Frontal cortex (tissue), 4 donors: ENCODE results near the gene NRGN. TPM values are rescaled to one million over a fixed set of nuclear protein-coding genes. Genes with fewer than 3 reads are reported as not detected.

Experiments used
- DNase-seq, 2 donors: peaks; one replicate each; pipeline ENCODE4 v3.0.0; 2012; ENCODE audit warnings: low spot score in 2 of 2
- FAIRE-seq: peaks from 2 replicates; lab custom pipeline; 2012; peaks lifted over from hg19 to GRCh38; lab: Jason Lieb, UNC
- total RNA-seq: library from RNA; depleted of rRNA; stranded (reverse); fragments of >200 nt; gene quantifications from one replicate; pipeline ENCODE4 v1.2.3, GENCODE V29; 2014
- donor health status: control.
- donor health status: control.
- donor health status: control.

Gene NRGN
- total RNA-seq, 1 donor from 2014 or later = 2.9 TPM

GRCh38 chr11:124738713-124739478 lies 846 bp upstream of the NRGN start:
- DNase-seq (no peak), FAIRE-seq (no peak)

GRCh38 chr11:124740277-124740882 lies 638 bp downstream of the NRGN start:
- DNase-seq (no peak), FAIRE-seq (no peak)

GRCh38 chr11:124742555-124742954 lies 2.8 kb downstream of the NRGN start:
- no peak for DNase-seq
- FAIRE-seq = no peak

GRCh38 chr11:124743050-124743449 lies 3.3 kb downstream of the NRGN start:
- DNase-seq (no peak), FAIRE-seq (no peak)

GRCh38 chr11:124745270-124745834 lies 5.6 kb downstream of the NRGN start:
- DNase-seq (no peak), FAIRE-seq (no peak)

GRCh38 chr11:124745835-124746620 lies 6.3 kb downstream of the NRGN start:
- FAIRE-seq (no peak), DNase-seq (no peak)

- FAIRE-seq (no peak), DNase-seq (peak; percentile 58 to 77)
Measured at GRCh38 chr11:124746621-124747243, 7.0 kb downstream of the NRGN start.

- FAIRE-seq = no peak
- DNase-seq = peak in 1 of 2 donors; percentile 28
Measured at GRCh38 chr11:124747406-124748099, 7.8 kb downstream of the NRGN start.

GRCh38 chr11:124748100-124748418 lies 8.3 kb downstream of the NRGN start:
- DNase-seq (peak in 1 of 2 donors; percentile 13), FAIRE-seq (no peak)

- DNase-seq (peak in 1 of 2 donors; percentile 31), FAIRE-seq (no peak)
Measured at GRCh38 chr11:124748481-124749343, 9.0 kb downstream of the NRGN start.

GRCh38 chr11:124749912-124750311 lies 10.2 kb downstream of the NRGN start:
- no peak for FAIRE-seq
- peak in 1 of 2 donors; percentile 19 for DNase-seq

- FAIRE-seq (no peak), DNase-seq (peak in 1 of 2 donors; percentile 16)
Measured at GRCh38 chr11:124751391-124751740, 11.6 kb downstream of the NRGN start.

- DNase-seq (no peak), FAIRE-seq (no peak)
Measured at GRCh38 chr11:124751741-124752470, 12.2 kb downstream of the NRGN start, which contains the start of gene VSIG2. Gene VSIG2, minus strand, starts transcription at chr11:124752255. Its CDS starts 118 bp downstream, at chr11:124752137.

- FAIRE-seq (no peak), DNase-seq (no peak)
Measured at GRCh38 chr11:124752471-124753102, 12.8 kb downstream of the NRGN start.

GRCh38 chr11:124753205-124753604 lies 13.5 kb downstream of the NRGN start:
- DNase-seq (no peak), FAIRE-seq (no peak)

GRCh38 chr11:124753624-124754023 lies 13.9 kb downstream of the NRGN start:
- DNase-seq (no peak), FAIRE-seq (no peak)

GRCh38 chr11:124754309-124754708 lies 14.6 kb downstream of the NRGN start:
- DNase-seq (peak in 1 of 2 donors; percentile 19), FAIRE-seq (no peak)
